ENCODE data around the gene TRIM47.

The TRIM47 gene

GRCh38 chr17:75919611-75920010 is 41.2 kb upstream of the TRIM47 start:
- H3K79me2 ChIP-seq (ENCODE audit: low read length): no peaks in the 10 kb centered on the region
- H3K27me3 ChIP-seq (replicated peaks; ENCODE audit: insufficient read depth, low read length): no peaks in the 10 kb centered on the region
- no peaks in the 10 kb centered on the region for H4K20me1 ChIP-seq (ENCODE audit: insufficient read depth, low read length)
- no peaks in the 10 kb centered on the region for H3K4me1 ChIP-seq (ENCODE audit: low read length)
- H3K4me3 ChIP-seq (ENCODE audit: low read length): no peak overlapping the region
- no peak for DNase-seq
- H3K9me2 ChIP-seq (replicated peaks; ENCODE audit: insufficient read depth, low read length): no peaks in the 10 kb centered on the region
- no peak overlapping the region for H3K4me2 ChIP-seq (ENCODE audit: low read depth, low read length)
- H3K36me3 ChIP-seq (replicated peaks; ENCODE audit: insufficient read depth, low read length): no peaks in the 10 kb centered on the region
- TF ChIP-seq EZH2phosphoT487 (IDR thresholded peaks at IDR 0.05; ENCODE audit: low read length) (no peak), CTCF (IDR thresholded peaks at IDR 0.05; ENCODE audit: low read length) (no peak), EZH2 (optimal IDR thresholded peaks at IDR 0.05; ENCODE audit: low read depth, low read length) (no peak)
- no peaks in the 10 kb centered on the region for H3F3A ChIP-seq (ENCODE audit: insufficient read depth, low read length)
- H3K9ac ChIP-seq (ENCODE audit: low read length): no peak overlapping the region
- H2AFZ ChIP-seq (ENCODE audit: low read length): no peak overlapping the region
- no peak overlapping the region for H3K27ac ChIP-seq (ENCODE audit: low read length)
- H3K9me3 ChIP-seq (replicated peaks; ENCODE audit: insufficient read depth, low read length): no peaks in the 10 kb centered on the region

- Histone ChIP-seq H3K9me3 (replicated peaks; ENCODE audit: insufficient read depth, low read length) (no peaks in the 10 kb centered on the region), H3K27ac (ENCODE audit: low read length) (no peak overlapping the region), H3K4me1 (ENCODE audit: low read length) (no peaks in the 10 kb centered on the region), H4K20me1 (ENCODE audit: insufficient read depth, low read length) (no peaks in the 10 kb centered on the region), H3K36me3 (replicated peaks; ENCODE audit: insufficient read depth, low read length) (no peaks in the 10 kb centered on the region), H3K27me3 (replicated peaks; ENCODE audit: insufficient read depth, low read length) (no peaks in the 10 kb centered on the region), H3K4me3 (ENCODE audit: low read length) (no peak overlapping the region), H3K9ac (ENCODE audit: low read length) (no peak overlapping the region), H3K4me2 (ENCODE audit: low read depth, low read length) (no peak overlapping the region), H3K9me2 (replicated peaks; ENCODE audit: insufficient read depth, low read length) (no peaks in the 10 kb centered on the region), H2AFZ (ENCODE audit: low read length) (no peak overlapping the region), H3K79me2 (ENCODE audit: low read length) (no peaks in the 10 kb centered on the region), H3F3A (ENCODE audit: insufficient read depth, low read length) (no peaks in the 10 kb centered on the region)
- TF ChIP-seq EZH2phosphoT487 (IDR thresholded peaks at IDR 0.05; ENCODE audit: low read length): no peak
- TF ChIP-seq CTCF (IDR thresholded peaks at IDR 0.05; ENCODE audit: low read length): no peak
- no peak for TF ChIP-seq EZH2 (optimal IDR thresholded peaks at IDR 0.05; ENCODE audit: low read depth, low read length)
- no peak for DNase-seq
Measured at GRCh38 chr17:75917917-75918445, 39.6 kb upstream of the TRIM47 start.

GRCh38 chr17:75917141-75917916 is 38.9 kb upstream of the TRIM47 start:
- Histone ChIP-seq H3K27me3 (replicated peaks; ENCODE audit: insufficient read depth, low read length) (no peaks in the 10 kb centered on the region), H3K4me2 (ENCODE audit: low read depth, low read length) (no peak overlapping the region), H4K20me1 (ENCODE audit: insufficient read depth, low read length) (no peaks in the 10 kb centered on the region), H2AFZ (ENCODE audit: low read length) (no peak overlapping the region), H3K27ac (ENCODE audit: low read length) (no peak overlapping the region), H3K36me3 (replicated peaks; ENCODE audit: insufficient read depth, low read length) (no peaks in the 10 kb centered on the region), H3F3A (ENCODE audit: insufficient read depth, low read length) (no peaks in the 10 kb centered on the region), H3K9me2 (replicated peaks; ENCODE audit: insufficient read depth, low read length) (no peaks in the 10 kb centered on the region), H3K9me3 (replicated peaks; ENCODE audit: insufficient read depth, low read length) (no peaks in the 10 kb centered on the region), H3K4me3 (ENCODE audit: low read length) (no peak overlapping the region), H3K9ac (ENCODE audit: low read length) (no peak overlapping the region), H3K4me1 (ENCODE audit: low read length) (no peaks in the 10 kb centered on the region), H3K79me2 (ENCODE audit: low read length) (no peaks in the 10 kb centered on the region)
- TF ChIP-seq EZH2 (optimal IDR thresholded peaks at IDR 0.05; ENCODE audit: low read depth, low read length) (no peak), EZH2phosphoT487 (IDR thresholded peaks at IDR 0.05; ENCODE audit: low read length) (no peak), CTCF (IDR thresholded peaks at IDR 0.05; ENCODE audit: low read length) (no peak)
- no peak for DNase-seq

Measured in MM.1S (cell line).